Adipose tissue (tissue), 3 donors: ENCODE measurements around the gene CYP3A5. TPM values are rescaled to one million over a fixed set of nuclear protein-coding genes. Genes with fewer than 3 reads are reported as not detected.
"Not testable (repeated sequence)": the region's sequence is repeated elsewhere in the genome, so short reads cannot be mapped to it uniquely, and the experiment has no call there.

Experiments used
- H3K27ac ChIP-seq: one replicate; pipeline ENCODE4 v1.5.1; 2013; ENCODE audit warnings: low read depth, low read length
- WGBS, 3 donors: extraction: QIAGEN DNeasy Blood & Tissue Kit; methylation state at CpG; one replicate each; pipeline ENCODE4 v1.1.7; 2013; 5-methylcytosine and 5-hydroxymethylcytosine counted together
- polyA plus RNA-seq, 3 donors: library from polyadenylated mRNA; stranded (reverse); fragments of 200-250 nt; gene quantifications; one replicate each; pipeline ENCODE4 v1.2.3, GENCODE V29; 2013
- donor health status: healthy with polysubstance abuse.
- donor health status: Bipolar disorder and iron deficiency.
- donor health status: healthy.

The CYP3A5 gene
- polyA plus RNA-seq: 10 to 100 TPM in 1 of 3 donors, 1 to 10 TPM in 1, not detected in 1; 9.8 to 10.4 TPM

DNA sequence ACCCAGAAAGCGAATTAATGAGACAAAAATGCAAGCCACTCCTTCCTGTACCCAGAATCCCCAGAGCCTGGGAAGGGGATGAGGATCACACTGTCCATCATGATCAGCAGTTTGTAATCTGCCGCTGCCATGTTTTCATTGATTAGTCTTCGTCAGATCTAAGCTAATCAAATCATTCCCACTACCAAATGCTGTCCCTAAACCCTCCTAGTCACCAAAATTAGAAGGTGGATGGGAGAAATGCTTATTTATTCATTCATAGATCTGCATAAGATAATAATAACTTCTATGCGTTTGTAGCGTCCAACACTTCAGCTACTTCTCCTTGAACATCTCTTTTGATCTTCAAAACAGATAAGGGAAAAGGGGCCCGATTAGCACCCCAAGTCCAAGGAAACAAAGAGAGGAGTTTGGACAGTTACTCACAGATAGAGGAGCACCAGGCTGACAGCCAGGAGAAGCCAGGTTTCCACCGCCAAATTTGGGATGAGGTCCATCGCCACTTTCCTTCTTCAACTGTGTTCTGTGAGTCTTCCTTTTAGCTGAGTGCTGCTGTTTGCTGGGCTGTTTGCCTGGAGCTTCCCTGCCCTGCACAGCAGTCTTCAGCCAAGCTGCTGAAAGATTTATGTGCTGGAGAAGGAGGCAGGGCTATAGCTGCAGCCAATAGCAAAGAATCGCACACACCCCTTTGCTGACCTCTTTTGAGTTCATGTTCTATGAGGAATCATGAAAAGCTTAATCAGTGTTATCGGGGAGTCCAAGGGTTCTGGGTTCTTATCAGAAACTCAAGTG, at the start of gene CYP3A5:
TSS of gene CYP3A5 (minus strand) at position 597 of the 792 bp plus-strand sequence. CDS start at position 497, 100 bp downstream.
- 49 to 59% (median 52%) methylated on average over 10 of the region's 10 CpGs for WGBS, 3 donors
- no peak within 1 kb of the TSS for H3K27ac ChIP-seq

DNA sequence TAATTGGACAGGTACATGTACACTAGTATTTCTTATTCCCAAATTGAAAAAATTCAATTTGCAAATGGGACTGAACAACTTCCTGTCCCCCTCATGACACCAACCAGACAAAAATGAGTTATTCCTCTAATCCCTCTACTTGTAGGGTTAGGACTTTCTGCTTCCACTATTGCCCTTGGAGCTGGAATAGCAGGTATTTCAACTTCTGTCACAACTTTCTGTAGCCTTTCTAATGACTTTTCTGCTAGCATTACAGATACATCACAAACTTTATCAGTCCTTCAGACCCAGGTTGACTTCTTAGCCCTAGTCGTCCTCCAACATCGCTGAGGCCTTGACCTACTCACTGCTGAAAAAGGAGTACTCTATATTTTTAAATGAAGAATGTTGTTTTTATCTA, 48.8 kb upstream of the CYP3A5 start:
- no peak overlapping the region for H3K27ac ChIP-seq
- 39 to 99% (median 95%) methylated on average over 2 of the region's 2 CpGs for WGBS, 3 donors

DNA sequence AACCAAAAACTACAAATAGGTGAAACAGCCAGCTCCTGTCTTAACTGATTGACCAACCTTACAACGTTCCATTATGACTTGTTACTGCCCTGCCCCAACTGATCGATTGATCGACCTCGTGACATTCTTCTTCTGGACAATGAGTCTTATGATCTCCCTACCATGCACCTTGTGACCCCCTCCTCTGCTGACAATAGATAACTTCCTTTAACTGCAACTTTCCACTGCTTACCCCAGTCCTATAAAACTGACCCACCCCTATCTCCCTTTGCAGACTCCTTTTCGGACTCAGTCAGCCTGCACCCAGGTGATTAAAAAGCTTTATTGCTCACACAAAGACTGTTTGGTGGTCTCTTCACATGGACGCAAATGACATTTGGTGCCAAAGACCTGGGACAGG, 43.4 kb upstream of the CYP3A5 start:
- WGBS, 3 donors: 90 to 96% (median 91%) methylated on average over 6 of the region's 6 CpGs
- H3K27ac ChIP-seq: not testable (repeated sequence)

DNA sequence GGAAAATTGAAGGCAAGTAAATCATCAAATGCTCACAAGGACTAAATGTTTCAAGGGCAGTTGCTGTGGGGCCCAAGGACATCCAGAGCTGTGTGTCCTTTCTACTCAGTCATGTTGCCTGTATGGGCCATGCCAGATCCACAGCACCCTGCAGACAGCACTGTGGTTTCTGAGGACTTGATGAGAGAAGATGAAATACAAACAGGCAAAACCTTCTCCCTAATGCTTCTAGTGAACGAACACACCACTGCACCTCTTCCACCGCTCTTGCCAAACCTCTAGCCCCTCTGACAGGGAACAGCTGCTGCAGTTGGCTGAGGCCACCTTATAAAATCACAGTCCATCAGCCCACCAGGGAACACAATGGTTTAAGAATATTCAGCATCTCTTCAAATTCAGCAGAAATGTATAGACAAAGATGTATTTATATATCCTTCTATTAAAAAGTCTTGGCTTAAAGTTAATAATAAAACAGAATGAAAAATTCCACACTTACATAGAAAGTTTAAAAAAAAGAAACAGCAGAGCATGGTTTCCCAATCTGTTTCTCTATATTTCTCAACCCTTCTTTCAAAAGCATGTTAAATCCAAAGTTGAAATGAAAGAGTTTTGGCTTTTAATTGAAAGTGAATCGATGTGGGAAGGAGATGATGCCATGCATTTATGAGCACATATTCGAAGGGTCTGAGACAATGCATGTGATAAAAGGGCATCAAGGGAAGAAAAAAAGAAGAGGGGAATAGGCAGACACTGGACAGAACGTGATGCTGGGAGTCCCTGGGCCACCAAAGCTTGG, 41.2 kb upstream of the CYP3A5 start:
- 37 to 82% (median 47%) methylated on average over 5 of the region's 5 CpGs for WGBS, 3 donors
- no peak overlapping the region for H3K27ac ChIP-seq

DNA sequence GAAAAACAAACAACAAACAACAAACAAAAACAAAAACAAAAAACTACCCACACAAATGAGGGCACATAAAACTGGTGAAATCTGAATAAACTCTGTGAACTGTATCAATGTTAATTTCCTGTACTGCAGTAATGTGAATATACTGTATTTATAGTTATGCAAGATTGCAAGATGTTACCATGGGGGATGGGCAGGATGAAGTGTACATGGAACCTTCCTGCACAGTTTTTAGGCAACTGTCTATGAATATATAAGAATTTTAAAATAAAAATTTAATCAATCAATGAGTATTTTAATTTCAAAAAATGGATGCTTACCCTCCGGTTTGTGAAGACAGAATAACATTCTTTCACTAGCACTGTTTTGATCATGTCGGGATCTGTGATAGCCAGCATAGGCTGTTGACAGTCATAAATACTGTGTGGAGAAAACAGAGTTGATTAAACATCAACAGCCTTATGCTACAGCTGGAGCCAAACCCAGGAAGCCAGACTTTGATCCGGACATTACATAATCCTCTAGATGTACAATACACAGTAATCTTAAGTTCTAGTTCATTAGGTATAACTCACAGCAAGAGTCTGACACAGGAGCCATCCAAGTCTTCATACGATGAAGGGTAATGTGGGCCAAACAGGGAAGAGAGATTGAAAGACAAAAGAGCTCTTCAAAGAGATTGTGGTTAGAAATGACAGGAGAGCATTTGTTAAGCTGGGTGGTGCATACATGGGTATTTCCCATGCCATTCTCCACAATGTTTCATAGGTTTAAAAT, 40.4 kb upstream of the CYP3A5 start:
- H3K27ac ChIP-seq: no peak overlapping the region
- 28 to 59% (median 58%) methylated on average over 4 of the region's 4 CpGs for WGBS, 3 donors

DNA sequence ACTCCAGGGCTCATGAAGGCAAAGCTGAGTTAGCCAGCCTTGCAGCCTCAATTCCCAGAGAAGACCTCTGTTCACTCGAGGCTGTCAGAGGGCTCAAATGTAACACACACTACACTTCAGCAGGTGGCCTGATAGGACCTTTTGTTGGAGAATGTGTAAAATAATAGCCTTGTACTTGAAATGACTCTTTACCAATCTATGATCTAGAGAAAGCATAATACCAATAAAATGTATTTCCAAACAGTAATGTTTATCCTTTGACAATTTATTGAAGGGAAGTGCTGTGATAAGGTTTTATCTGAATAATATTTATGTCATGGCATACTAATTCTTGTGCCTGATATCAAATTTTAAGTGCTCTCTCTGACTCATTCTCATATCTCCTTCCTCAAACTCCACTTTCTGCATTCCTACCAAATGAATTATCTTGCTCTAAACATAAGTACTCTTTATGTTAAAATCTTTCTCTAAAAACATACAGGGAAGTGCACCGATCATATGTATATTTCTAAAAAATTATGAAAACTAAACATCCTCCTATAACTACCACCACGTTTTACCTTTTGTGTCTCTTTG, 34.3 kb upstream of the CYP3A5 start:
- WGBS, 3 donors: 76 to 81% (median 78%) methylated on average over 3 of the region's 3 CpGs
- no peak overlapping the region for H3K27ac ChIP-seq

DNA sequence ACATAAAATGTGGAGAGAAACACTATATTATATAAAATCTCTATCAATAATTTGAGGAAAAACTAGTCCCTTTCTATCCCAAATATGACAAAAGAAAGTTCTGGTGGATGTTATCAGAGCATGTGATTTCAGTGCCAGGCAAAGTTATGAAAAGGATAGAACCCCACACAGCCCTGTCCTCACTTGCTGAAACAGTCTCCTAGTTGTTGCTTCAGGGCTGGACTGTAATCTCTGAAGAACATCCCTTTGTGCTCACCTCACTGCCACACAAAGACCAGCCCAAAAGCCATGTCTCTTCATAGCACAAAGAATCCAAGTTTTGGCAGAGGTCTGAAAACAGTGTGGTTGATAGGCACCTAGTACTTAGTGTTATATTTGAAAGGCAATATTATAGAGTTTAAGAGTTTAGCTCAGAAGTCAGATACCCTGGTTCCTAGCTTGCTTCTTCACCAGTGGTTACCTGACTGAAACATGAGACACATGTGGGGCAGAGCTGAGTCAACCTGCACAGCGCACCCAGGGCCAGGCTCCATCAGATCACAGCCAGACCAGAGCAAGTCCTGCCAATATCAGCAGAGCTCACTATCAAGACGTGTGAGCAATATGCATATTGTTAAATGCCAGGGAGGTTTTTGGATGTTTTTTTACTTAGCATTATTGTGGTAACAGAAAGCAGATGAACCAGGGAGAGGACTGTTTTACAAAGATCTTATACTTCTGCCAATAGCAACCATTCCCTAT, 30.2 kb upstream of the CYP3A5 start:
- WGBS, 3 donors: 60 to 80% (median 79%) methylated on average over 2 of the region's 2 CpGs

DNA sequence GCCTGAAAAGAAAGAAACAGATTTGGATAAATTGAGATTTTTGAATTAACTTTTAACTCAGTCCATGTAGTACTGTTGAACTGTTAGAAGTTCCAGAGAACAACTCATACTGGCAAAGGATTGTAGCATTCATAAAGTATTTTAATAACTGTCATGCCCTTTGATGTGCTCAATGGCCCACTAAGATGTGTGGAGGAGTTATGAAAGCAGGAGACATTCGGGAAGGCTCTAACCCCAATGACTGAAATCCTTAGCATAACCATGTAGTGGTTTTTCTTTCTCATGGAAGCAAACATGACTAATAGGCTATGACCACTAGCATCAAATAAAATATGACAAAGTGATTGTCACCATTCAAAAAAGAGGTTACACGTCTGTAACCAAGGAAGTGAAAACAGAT, 29.5 kb upstream of the CYP3A5 start:
- no peak overlapping the region for H3K27ac ChIP-seq
- 91 to 96% (median 93%) methylated on average over 2 of the region's 2 CpGs for WGBS, 3 donors

More for the DNA sequence above, 30.2 kb upstream of the CYP3A5 start:
- no peak overlapping the region for H3K27ac ChIP-seq

DNA sequence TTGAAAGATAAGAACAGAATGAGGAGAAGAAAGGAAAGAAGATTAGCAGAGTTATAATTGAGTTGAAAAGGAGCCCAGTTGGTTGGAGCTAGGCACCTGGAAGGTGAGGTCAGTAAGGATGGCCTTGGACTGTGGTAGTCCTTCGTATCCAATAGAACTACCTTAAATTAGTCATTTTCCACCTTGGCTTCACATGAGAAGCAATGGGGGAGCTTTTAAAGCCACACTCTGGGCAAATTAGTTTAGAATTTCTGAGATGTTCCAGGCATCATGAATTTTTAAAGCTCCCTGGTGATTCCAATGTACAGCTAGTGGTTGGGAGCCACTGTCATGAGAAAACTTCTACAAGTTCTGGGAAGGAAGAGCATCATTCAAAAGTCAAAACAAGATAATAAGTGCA, 27.3 kb upstream of the CYP3A5 start:
- no peak overlapping the region for H3K27ac ChIP-seq
- WGBS, 3 donors: 46 to 66% (median 49%) methylated on average over 1 of the region's 1 CpG

DNA sequence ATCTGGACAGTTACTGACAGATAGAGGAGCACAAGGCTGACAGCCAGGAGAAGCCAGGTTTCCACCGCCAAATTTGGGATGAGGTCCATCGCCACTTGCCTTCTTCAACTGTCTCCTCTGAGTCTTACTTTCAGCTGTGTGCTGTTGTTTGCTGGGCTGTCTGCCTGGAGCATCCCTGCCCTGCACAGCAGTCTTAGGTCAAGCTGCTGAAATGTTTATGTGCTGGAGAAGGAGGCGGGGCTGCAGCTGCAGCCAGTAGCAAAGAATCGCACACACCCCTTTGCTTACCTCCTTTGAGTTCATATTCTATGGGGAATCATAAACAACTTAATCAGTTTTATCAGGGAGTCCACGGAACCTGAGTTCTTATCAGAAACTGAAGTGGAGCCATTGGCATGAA, 20.1 kb upstream of the CYP3A5 start:
- 49 to 50% (median 49%) methylated on average over 5 of the region's 5 CpGs for WGBS, 3 donors
- no peak overlapping the region for H3K27ac ChIP-seq

DNA sequence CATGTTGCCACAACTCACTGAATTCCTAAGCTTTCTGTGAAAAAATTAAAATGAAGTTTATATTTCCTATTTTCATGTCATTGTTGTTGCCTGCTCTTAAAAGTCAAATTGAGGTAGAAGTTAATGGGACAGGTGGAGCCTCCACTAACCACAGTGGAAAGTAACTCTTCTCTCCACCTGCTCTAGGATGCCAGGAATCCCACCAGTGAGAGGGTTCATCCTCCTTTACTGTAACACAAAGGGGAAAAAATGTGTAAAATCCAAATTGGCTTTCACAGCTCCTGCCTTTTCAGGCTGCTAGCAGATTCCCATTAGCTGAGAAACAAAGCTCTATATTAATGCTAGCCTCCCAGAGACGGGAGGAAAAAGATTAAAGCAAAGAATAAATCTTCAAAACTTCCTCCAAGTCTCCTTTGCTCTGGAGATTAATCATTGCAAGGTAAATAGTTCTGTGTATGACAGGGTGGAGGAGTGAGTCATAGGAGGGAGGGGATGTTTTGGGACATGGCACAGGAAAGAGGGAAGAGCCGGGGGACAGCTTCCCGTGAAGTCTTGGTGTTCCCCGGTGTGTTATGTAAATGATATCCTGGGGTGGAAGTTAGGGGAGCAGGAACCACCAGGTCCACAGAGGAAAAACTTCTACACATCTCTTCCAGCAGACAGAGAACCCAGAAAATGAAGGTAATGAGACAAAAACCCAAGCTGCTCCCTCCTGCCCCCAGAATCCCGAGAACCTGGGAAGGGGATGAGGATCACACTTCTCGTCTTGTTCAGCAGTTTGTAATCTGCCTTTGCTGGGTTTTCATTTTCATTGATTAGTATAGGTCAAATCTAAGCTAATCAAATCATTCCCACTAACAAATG, 19.3 kb upstream of the CYP3A5 start:
- 17 to 27% (median 27%) methylated on average over 6 of the region's 6 CpGs for WGBS, 3 donors
- H3K27ac ChIP-seq: not testable (repeated sequence)

DNA sequence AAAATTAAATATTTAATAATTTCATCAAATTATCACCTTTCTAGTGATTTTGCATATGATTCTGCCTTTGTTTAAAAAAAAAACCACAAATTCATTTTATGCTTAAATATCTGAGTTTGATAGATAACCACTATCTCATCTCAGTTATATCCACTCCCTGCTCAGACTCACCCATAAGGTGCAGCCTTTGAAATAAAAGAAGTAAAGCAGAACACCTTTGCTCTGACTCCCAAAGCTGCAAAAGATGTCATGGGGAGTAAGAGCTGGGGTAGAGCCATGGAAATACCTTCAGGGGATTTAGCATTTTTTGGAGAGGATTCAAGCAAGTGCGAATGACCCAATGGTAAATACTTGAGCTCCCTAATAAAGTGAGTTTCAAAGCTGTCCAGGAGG, 15.1 kb upstream of the CYP3A5 start:
- 69 to 89% (median 81%) methylated on average over 1 of the region's 1 CpG for WGBS, 3 donors
- no peak overlapping the region for H3K27ac ChIP-seq

DNA sequence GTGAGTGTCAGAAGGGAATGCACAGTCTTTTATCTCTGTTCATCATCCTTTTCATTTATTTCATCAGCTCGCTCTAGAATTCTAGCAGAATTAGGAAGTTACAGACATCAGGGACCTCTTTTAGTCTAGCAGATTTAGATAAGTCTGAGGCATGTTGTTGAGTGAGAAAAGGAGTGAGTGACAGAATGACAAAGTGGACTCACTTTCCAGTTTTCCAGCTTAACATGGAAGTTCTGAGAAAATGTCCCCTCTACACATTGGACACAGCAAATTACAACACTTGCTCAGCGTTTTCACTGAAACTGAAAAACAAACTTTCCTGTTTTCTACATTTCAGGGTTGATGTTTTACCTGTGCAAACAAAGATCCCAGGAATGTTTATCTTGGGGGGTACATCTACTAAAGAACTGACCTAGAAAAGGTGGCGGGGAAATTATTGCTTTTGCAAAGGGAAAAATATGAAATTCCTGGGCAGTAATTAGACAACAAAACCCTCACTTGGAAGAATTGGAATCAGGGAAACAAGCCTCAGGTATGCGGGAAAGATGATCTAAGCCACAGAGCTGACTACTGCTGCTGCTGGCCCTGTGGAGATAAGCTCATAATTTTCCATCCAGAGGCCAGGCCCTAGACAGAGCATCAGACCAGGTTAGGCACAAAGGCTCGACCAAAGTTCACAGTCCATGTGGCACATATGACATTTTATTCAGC, 14.6 kb upstream of the CYP3A5 start:
- no peak overlapping the region for H3K27ac ChIP-seq
- WGBS, 3 donors: 37 to 87% (median 86%) methylated on average over 5 of the region's 5 CpGs

DNA sequence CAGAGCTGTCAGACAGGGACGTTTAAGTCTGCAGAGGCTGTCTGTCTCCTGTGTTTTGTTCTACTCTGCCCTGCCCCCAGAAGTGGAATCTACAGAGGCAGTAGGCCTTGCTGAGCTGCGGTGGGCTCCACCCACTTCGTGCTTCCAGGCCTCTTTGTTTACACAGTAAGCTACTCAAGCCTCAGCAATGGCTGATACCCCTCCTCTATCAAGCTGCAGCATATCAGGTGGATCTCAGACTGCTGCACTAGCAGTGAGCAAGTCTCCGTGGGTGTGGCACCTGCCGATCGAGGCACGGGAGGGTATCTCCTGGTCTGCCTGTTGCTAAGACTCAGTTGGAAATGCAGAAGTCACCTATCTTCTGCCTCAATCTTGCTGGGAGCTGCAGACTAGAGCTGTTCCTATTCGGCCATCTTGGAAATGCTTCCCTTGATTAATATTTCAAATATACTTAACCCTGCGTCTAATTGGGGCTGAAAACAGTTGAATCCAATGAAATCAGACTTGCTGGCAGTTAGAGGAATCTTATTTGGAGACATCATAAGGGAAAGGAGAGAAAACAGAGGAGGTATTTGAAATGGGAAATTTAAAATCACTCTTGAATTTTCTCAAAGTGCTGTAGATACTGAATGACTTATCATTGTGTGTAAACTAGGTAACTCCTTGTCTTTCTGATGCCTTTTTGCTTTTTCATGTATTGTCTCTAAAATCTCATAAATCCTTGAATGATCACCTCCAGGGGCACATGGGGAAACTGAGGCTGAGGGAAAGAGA, 13.8 kb upstream of the CYP3A5 start:
- 13 to 60% (median 54%) methylated on average over 9 of the region's 9 CpGs for WGBS, 3 donors

DNA sequence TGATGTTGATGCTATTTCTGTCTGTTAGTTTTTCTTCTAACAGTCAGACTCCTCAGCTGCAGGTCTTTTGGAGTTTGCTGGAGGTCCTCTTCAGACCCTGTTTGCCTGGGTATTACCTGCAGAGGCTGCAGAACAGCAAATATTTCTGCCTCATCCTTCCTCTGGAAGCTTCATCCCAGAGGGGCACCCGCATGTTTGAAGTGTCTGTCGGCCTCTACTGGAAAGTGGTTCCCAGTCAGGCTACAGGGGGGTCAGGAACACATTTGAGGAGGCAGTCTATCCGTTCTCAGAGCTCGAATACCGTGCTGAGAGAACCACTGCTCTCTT, 13.3 kb upstream of the CYP3A5 start:
- WGBS, 3 donors: 27 to 65% (median 36%) methylated on average over 5 of the region's 5 CpGs
- no peak overlapping the region for H3K27ac ChIP-seq

More for the DNA sequence above, 13.8 kb upstream of the CYP3A5 start:
- no peak overlapping the region for H3K27ac ChIP-seq

DNA sequence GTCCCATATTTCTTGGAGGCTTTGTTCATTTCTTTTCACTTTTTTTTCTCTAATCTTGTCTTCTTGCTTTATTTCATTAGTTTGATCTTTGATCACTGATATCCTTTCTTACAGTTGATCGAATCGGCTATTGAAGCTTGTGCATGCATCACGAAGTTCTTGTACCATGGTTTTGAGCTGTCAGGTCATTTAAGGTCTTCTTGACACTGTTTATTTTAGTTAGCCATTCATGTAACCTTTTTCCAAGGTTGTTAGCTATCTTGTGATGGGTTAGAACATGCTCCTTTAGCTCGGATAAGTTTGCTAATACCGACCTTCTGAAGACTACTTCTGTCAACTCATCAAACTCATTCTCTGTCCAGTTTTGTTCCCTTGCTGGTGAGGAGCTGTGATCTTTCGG, 12.8 kb upstream of the CYP3A5 start:
- 52 to 93% (median 87%) methylated on average over 6 of the region's 6 CpGs for WGBS, 3 donors
- H3K27ac ChIP-seq: not testable (repeated sequence)
